ENCODE measurements around the gene NECTIN1. TPM values are rescaled to one million over a fixed set of nuclear protein-coding genes. Genes with fewer than 3 reads are reported as not detected.

Gene NECTIN1
- total and polyA plus RNA-seq, 2 of the 13 experiments (the other 11 are each of a cell fraction or from before 2014, with no cell fraction given), result 3.9 to 7.3 TPM

DNA sequence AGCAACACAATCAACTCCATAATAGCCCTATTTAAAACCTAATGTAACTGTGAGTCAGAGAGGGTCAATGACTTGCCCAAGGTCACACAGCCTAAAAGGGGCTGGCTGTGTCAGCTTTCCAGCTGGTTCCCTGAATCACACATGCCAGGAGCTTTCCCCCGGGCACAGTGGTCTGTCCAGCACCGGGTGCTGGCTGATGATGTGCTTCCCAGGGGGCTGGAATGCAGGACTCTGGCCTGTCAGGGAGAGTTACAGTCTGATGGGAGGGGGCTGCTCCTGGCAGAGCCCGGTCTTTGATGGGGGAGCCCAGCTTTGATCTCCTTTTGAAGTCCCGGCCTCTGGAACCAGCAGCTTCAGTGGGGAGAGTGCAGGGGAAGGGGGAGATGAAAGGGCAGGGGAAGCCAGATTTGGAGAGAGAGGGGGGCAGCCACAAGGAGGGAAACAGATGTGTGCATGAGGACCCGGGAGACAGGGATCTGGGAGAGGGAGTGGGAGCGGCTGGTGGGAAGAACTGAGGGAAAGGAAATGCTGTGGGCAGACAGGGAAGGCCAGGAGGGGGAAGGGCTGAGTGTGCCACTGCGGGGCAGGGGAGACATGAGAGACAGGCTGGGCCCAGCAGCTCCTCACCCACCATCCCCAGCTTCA lies 102.7 kb downstream of the NECTIN1 start:
- H3K9ac ChIP-seq (ENCODE audit: insufficient read depth, low read depth, low read length), result no peak overlapping the region
- ATAC-seq, result peak; percentile 22; the same call in 1 of the 3 replicates
- no peak for TF ChIP-seq FOXA3 (CRISPR knock-in tag; IDR thresholded peaks at IDR 0.05)
- no peak for TF ChIP-seq GTF3A (CRISPR knock-in tag; conservative IDR thresholded peaks at IDR 0.05)
- no peak for TF ChIP-seq NR2F6 (IDR thresholded peaks at IDR 0.05)
- TF ChIP-seq NR2F6 (CRISPR knock-in tag; IDR thresholded peaks at IDR 0.05), result no peak
- TF ChIP-seq ZNF850 (CRISPR knock-in tag; conservative IDR thresholded peaks at IDR 0.05), result no peak
- TF ChIP-seq TEAD3 (CRISPR knock-in tag; optimal IDR thresholded peaks at IDR 0.05; ENCODE audit: borderline replicate concordance), result peak; percentile 70
- TF ChIP-seq ZNF768 (CRISPR knock-in tag; IDR thresholded peaks at IDR 0.05), result peak; percentile 95
- TF ChIP-seq, protein P1, sequence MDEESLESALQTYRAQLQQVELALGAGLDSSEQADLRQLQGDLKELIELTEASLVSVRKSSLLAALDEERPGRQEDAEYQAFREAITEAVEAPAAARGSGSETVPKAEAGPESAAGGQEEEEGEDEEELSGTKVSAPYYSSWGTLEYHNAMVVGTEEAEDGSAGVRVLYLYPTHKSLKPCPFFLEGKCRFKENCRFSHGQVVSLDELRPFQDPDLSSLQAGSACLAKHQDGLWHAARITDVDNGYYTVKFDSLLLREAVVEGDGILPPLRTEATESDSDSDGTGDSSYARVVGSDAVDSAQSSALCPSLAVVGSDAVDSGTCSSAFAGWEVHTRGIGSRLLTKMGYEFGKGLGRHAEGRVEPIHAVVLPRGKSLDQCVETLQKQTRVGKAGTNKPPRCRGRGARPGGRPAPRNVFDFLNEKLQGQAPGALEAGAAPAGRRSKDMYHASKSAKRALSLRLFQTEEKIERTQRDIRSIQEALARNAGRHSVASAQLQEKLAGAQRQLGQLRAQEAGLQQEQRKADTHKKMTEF (CRISPR knock-in tag; IDR thresholded peaks at IDR 0.05), result no peak
- no peak for TF ChIP-seq MEF2D (CRISPR knock-in tag; IDR thresholded peaks at IDR 0.05)
- TF ChIP-seq PHB2 (IDR thresholded peaks at IDR 0.05; ENCODE audit: partially characterized antibody), result no peak
- 0 out of 2 replicates have a peak, but pooled peaks have one; percentile 46 for TF ChIP-seq PCBP1 (IDR thresholded peaks at IDR 0.05; ENCODE audit: borderline replicate concordance, low read depth, low read length)
- TF ChIP-seq ZBTB21 (CRISPR knock-in tag; IDR thresholded peaks at IDR 0.05), result no peak
- TF ChIP-seq, protein P2, sequence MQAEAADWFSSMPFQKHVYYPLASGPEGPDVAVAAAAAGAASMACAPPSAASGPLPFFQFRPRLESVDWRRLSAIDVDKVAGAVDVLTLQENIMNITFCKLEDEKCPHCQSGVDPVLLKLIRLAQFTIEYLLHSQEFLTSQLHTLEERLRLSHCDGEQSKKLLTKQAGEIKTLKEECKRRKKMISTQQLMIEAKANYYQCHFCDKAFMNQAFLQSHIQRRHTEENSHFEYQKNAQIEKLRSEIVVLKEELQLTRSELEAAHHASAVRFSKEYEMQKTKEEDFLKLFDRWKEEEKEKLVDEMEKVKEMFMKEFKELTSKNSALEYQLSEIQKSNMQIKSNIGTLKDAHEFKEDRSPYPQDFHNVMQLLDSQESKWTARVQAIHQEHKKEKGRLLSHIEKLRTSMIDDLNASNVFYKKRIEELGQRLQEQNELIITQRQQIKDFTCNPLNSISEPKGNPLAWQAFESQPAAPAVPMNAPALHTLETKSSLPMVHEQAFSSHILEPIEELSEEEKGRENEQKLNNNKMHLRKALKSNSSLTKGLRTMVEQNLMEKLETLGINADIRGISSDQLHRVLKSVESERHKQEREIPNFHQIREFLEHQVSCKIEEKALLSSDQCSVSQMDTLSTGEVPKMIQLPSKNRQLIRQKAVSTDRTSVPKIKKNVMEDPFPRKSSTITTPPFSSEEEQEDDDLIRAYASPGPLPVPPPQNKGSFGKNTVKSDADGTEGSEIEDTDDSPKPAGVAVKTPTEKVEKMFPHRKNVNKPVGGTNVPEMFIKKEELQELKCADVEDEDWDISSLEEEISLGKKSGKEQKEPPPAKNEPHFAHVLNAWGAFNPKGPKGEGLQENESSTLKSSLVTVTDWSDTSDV (CRISPR knock-in tag; IDR thresholded peaks at IDR 0.05), result no peak
- no peak for TF ChIP-seq SMARCC2 (IDR thresholded peaks at IDR 0.05)
- TF ChIP-seq, protein P3, sequence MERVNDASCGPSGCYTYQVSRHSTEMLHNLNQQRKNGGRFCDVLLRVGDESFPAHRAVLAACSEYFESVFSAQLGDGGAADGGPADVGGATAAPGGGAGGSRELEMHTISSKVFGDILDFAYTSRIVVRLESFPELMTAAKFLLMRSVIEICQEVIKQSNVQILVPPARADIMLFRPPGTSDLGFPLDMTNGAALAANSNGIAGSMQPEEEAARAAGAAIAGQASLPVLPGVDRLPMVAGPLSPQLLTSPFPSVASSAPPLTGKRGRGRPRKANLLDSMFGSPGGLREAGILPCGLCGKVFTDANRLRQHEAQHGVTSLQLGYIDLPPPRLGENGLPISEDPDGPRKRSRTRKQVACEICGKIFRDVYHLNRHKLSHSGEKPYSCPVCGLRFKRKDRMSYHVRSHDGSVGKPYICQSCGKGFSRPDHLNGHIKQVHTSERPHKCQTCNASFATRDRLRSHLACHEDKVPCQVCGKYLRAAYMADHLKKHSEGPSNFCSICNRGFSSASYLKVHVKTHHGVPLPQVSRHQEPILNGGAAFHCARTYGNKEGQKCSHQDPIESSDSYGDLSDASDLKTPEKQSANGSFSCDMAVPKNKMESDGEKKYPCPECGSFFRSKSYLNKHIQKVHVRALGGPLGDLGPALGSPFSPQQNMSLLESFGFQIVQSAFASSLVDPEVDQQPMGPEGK (CRISPR knock-in tag; IDR thresholded peaks at IDR 0.05), result peak; percentile 84
- TF ChIP-seq SNRNP70 (IDR thresholded peaks at IDR 0.05; ENCODE audit: low read depth, low read length), result no peak
- no peak for TF ChIP-seq CHCHD3 (CRISPR knock-in tag; IDR thresholded peaks at IDR 0.05)
- TF ChIP-seq TSC22D2 (CRISPR knock-in tag; IDR thresholded peaks at IDR 0.05; ENCODE audit: borderline replicate concordance), result no peak
- TF ChIP-seq LCORL (IDR thresholded peaks at IDR 0.05), result no peak
- TF ChIP-seq LCORL (CRISPR knock-in tag; IDR thresholded peaks at IDR 0.05), result peak; percentile 51; the same call in 1 of the 2 replicates
- TF ChIP-seq SMAD1 (CRISPR knock-in tag; IDR thresholded peaks at IDR 0.05; ENCODE audit: borderline replicate concordance, low read depth), result no peak

More for the DNA sequence above, 102.7 kb downstream of the NECTIN1 start:
- Histone ChIP-seq H3K9me3 (ENCODE audit: low read length) (no peaks in the 10 kb centered on the region), H3K79me2 (ENCODE audit: insufficient read depth, low read length) (no peaks in the 10 kb centered on the region), H3K27ac (ENCODE audit: extremely low read length, insufficient read depth, low read length) (no peak overlapping the region), H2AFZ (ENCODE audit: low read length) (no peak overlapping the region), H3K4me3 (replicated peaks in 1 of 3; ENCODE audit: insufficient read depth in 1 of 3, low read depth in 2 of 3, low read length in 3 of 3) (no peak overlapping the region; a peak in 1 of 6 replicates), H3K27me3 (ENCODE audit: control insufficient read depth in 1 of 2, insufficient read depth in 2 of 2, low read length in 2 of 2) (peaks cover 4 to 30% of the 10 kb centered on the region in 2 experiments), H4K20me1 (ENCODE audit: insufficient read depth, low read length) (0 out of 2 replicates have a peak, but pooled peaks cover 3% of the 10 kb centered on the region), H3K36me3 (replicated peaks in 1 of 2; ENCODE audit: control insufficient read depth in 1 of 2, insufficient read depth in 2 of 2, low read length in 2 of 2) (no peaks in the 10 kb centered on the region), H3K4me1 (ENCODE audit: insufficient read depth, low read length) (peaks cover 50% of the 10 kb centered on the region), H3K4me2 (ENCODE audit: low read depth, low read length) (peak overlapping the region; percentile 28; the same call in 1 of the 2 replicates)
- WGBS (ENCODE audit: low lambda C conversion rate), result 4% methylated on average over 5 of the region's 7 CpGs
- BruUV-seq (replicated peaks), result no TSS peak
- in situ Hi-C loops (cut with HindIII; ENCODE audit: extremely low pct_ligation_motif_present, low pct_unique_long_range_greater_than_20kb) (loop anchor here (5.0 kb wide), 1 partner anchor 101 kb away; the partner anchor contains the start of gene NECTIN1), intact Hi-C loops (cut with micrococcal nuclease; ENCODE audit: unreplicated experiment) (no loop called here)
- POLR2A ChIA-PET, result no interaction called here
- no peak for FAIRE-seq
- CTCF ChIA-PET (ENCODE audit: low intra/inter-chr PET ratio, low total read pairs), result no interaction called here
- DNase-seq (ENCODE audit: low spot score), result peak; percentile 70

Measured in HepG2 (cell line).